ENCODE data around the gene FMO5. TPM values are rescaled to one million over a fixed set of nuclear protein-coding genes. Genes with fewer than 3 reads are reported as not detected.

FMO5 gene
- total RNA-seq, 4 donors from 2014 or later = 1.1 to 8.6 (median 2.2) TPM

DNA sequence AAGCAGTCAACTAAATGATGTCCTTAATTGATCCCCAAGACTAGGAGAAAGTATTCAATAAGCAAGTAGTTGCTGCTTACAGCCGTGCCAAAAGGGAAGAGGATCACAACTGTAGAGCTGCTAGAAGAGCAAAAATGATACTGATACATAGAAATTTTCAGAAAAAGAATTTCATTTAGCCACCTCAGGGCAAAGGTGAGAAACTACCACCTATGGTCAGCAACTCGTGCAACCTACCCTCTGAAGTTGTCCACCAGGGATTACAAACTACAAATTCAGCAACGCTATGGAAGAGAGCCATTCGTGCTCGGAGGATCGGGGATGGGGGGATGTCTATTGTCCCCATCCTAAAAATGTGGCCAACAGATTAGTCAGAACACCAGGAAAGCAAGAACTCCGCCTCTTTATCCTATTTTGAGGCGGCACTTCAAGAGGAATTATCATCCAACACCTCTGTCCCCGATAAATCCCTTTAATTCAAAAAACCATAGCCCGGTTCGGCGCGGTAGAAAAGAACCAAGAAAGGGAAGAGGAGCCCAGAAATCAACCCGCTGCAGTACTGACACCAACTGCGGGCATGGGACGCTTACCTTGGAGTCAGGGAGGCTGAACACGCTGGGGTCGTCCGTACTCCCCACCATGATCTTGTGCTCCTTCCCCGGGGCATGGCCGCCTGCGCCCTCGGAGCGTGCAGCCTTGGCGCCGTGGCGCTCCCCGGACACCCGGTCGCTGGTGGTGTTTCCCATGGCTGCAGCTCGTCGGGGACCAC lies 53.6 kb downstream of the FMO5 start:
- Histone ChIP-seq H3K36me3 (peaks cover 0 to 15% of the 10 kb centered on the region in 2 donors), H3K27ac (peak overlapping the region; percentile 71 to 96 (median 94)), H3K27me3 (no peaks in the 10 kb centered on the region), H3K4me1 (peaks cover 0 to 53% (median 3%) of the 10 kb centered on the region in 3 donors), H3K9me3 (no peaks in the 10 kb centered on the region), H3K4me3 (peak overlapping the region; percentile 79 to 95)
- ATAC-seq = no peak
- WGBS, 2 donors (ENCODE audit: low coverage in 1 of 2) = 0% methylated on average over 7 to 12 of the region's 32 CpGs
- TF ChIP-seq, protein P1, sequence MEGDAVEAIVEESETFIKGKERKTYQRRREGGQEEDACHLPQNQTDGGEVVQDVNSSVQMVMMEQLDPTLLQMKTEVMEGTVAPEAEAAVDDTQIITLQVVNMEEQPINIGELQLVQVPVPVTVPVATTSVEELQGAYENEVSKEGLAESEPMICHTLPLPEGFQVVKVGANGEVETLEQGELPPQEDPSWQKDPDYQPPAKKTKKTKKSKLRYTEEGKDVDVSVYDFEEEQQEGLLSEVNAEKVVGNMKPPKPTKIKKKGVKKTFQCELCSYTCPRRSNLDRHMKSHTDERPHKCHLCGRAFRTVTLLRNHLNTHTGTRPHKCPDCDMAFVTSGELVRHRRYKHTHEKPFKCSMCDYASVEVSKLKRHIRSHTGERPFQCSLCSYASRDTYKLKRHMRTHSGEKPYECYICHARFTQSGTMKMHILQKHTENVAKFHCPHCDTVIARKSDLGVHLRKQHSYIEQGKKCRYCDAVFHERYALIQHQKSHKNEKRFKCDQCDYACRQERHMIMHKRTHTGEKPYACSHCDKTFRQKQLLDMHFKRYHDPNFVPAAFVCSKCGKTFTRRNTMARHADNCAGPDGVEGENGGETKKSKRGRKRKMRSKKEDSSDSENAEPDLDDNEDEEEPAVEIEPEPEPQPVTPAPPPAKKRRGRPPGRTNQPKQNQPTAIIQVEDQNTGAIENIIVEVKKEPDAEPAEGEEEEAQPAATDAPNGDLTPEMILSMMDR (IDR thresholded peaks at IDR 0.05) = peak in 1 of 4 experiments; percentile 7
- no peak for TF ChIP-seq POLR2A (IDR thresholded peaks at IDR 0.05)

DNA sequence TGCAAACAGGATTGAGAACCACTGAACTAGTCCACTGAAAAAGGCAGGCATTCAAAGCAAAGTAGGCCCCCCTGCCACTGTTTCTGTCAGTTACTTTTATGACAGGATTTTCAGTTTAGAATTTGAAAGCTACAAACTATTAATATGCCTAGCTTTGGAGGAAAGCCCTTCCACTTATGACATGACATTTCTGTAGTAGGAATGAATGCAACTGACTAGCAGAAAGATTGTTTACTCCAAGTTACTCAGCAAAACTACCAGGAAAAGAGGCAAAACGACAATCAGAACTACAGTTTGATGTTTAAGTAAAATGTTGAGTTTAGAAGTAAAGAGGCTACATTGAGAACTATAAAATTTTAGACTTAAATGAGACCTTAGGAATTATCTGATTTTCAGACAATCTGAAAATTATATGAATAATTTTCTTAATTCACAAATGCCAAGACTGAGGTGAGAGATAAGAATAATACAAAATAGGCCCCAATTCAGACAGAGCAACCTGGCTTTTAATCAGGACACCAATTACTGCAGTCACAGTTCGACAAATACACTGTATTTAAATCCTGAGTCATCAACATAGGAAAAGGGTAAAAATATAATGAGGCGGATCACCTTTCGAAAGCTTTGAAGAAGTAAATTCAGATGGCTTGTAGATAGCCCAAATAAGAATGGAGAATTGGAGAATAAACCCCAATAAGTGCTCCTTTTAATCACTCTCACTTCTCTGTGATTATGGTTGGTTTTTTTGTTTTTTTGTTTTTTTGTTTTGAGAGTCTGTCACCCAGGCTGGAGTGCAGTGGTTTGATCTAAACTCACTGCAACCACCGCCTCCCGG lies 55.1 kb downstream of the FMO5 start:
- Histone ChIP-seq H3K4me1 (peaks cover 0 to 53% (median 3%) of the 10 kb centered on the region in 3 donors), H3K9me3 (no peaks in the 10 kb centered on the region), H3K36me3 (peaks cover 0 to 25% of the 10 kb centered on the region in 2 donors), H3K27ac (peak overlapping the region in 2 of 4 donors; percentile 95 to 96), H3K4me3 (peak overlapping the region in 1 of 2 donors; percentile 95), H3K27me3 (no peaks in the 10 kb centered on the region)
- WGBS, 2 donors (ENCODE audit: low coverage in 1 of 2) = 55 to 83% methylated on average over 4 to 6 of the region's 6 CpGs
- TF ChIP-seq EP300 (IDR thresholded peaks at IDR 0.05) (no peak), POLR2AphosphoS5 (IDR thresholded peaks at IDR 0.05) (no peak), POLR2A (IDR thresholded peaks at IDR 0.05) (no peak)
- TF ChIP-seq, protein P1 (IDR thresholded peaks at IDR 0.05) = no peak
- no peak for ATAC-seq

DNA sequence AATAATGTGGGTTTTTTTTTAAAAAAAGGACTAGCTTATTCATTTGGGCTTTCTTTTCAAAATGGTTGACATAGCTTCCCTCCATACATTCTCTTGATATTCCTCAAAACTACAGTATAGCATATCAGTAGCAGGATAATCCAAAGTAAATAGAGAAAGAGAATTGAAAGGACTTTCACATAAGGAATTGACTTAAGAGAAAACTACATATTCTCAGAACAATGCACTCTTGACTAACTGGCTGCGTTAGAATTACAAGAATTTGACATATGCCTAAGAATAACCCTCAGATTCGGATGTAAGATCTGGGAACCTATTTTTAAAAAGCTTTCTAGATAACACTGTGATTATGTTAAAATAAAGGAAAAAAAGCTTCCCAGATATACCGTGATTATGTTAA lies 56.0 kb downstream of the FMO5 start:
- no peak for ATAC-seq

DNA sequence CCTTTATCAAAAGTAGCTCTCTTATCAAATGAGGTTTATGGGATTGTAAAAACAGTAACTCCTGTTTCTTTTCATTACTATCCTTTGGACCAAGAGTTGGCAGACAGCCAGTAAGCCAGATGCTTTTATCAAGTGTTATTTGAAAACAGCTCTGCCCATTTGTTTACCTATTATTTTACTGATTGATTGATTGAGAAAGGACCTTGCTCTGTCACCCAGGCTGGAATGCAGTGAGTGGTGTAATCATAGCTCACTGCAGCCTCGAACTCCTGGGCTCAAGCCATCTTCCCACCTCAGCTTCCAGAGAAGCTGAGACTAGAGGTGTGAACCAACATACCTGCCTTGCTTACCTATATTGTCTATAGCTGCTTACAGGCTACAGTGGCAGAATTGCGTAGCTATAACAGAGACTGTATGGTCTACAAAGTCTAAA lies 56.5 kb downstream of the FMO5 start:
- Histone ChIP-seq H3K9me3 (no peaks in the 10 kb centered on the region), H3K36me3 (peaks cover 0 to 36% of the 10 kb centered on the region in 2 donors), H3K27ac (no peak overlapping the region), H3K4me1 (peaks cover 0 to 41% (median 0%) of the 10 kb centered on the region in 3 donors), H3K27me3 (no peaks in the 10 kb centered on the region), H3K4me3 (no peak overlapping the region)
- 83 to 100% methylated on average over 1 to 2 of the region's 2 CpGs for WGBS, 2 donors (ENCODE audit: low coverage in 1 of 2)
- ATAC-seq = no peak
- TF ChIP-seq EP300 (IDR thresholded peaks at IDR 0.05) (no peak), POLR2A (IDR thresholded peaks at IDR 0.05) (no peak), POLR2AphosphoS5 (IDR thresholded peaks at IDR 0.05) (no peak)
- TF ChIP-seq, protein P1 (IDR thresholded peaks at IDR 0.05) = no peak

More for the DNA sequence above, 56.0 kb downstream of the FMO5 start:
- 40 to 53% methylated on average over 3 of the region's 3 CpGs for WGBS, 2 donors (ENCODE audit: low coverage in 1 of 2)
- Histone ChIP-seq H3K9me3 (no peaks in the 10 kb centered on the region), H3K4me1 (peaks cover 0 to 46% (median 2%) of the 10 kb centered on the region in 3 donors), H3K27me3 (no peaks in the 10 kb centered on the region), H3K27ac (no peak overlapping the region), H3K4me3 (no peak overlapping the region), H3K36me3 (peaks cover 0 to 30% of the 10 kb centered on the region in 2 donors)
- TF ChIP-seq POLR2AphosphoS5 (IDR thresholded peaks at IDR 0.05) (no peak), POLR2A (IDR thresholded peaks at IDR 0.05) (no peak), EP300 (IDR thresholded peaks at IDR 0.05) (no peak)
- TF ChIP-seq, protein P1 (IDR thresholded peaks at IDR 0.05) = no peak
